Astrocyte of the spinal cord (primary cell): ENCODE data around the gene TRAF7.
"Not testable (repeated sequence)": the region's sequence is repeated elsewhere in the genome, so short reads cannot be mapped to it uniquely, and the experiment has no call there.

ENCODE experiments used
- DNase-seq: peaks from one replicate; pipeline ENCODE4 v3.0.0; 2011; ENCODE audit warnings: low read depth, low spot score
- H3K4me3 ChIP-seq: 2 replicates; pipeline ENCODE4 v1.5.1; 2011; ENCODE audit warnings: low read depth, mild to moderate bottlenecking, low read length, moderate library complexity
- in situ Hi-C: cut with HindIII; loops from 2 replicates; pipeline ENCODE4 v1.10.0; 2017; ENCODE audit warnings: low sequenced_read_pairs
- TF ChIP-seq, protein P1 (sequence below): IDR thresholded peaks from 2 replicates; pipeline ENCODE4 v1.5.1; 2012; ENCODE audit warnings: low read depth, mild to moderate bottlenecking, low read length, inconsistent platforms

Gene TRAF7

DNA sequence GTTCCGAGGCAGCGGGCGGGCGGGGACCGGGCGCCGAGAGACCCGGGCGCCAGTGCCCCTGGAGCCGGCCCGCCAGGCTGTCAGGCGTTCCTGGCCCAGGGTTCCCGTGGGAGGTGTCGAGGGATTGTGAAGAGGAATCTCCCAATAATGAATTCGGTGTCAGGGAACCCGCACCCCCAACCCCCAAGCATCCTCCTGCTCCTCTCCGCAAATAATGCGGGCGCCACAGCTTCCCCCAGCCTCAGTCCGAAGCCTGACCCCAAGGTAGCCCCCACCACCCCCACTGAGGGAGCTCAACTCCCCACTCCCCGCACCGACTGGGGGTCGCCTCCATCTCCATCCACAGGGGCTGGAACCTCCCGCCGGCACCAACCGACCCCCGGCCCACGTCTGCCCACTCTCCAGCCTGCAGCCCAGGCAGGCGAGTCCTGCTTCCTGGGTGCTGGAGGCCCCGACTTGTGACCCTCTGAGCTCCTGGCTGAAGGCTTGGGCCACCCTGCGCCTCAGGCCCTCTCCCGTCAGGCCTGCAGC is 41.5 kb downstream of the TRAF7 start:
- DNase-seq, result no peak
- H3K4me3 ChIP-seq, result no peak overlapping the region
- in situ Hi-C loops, result no loop called here
- TF ChIP-seq, protein P1, sequence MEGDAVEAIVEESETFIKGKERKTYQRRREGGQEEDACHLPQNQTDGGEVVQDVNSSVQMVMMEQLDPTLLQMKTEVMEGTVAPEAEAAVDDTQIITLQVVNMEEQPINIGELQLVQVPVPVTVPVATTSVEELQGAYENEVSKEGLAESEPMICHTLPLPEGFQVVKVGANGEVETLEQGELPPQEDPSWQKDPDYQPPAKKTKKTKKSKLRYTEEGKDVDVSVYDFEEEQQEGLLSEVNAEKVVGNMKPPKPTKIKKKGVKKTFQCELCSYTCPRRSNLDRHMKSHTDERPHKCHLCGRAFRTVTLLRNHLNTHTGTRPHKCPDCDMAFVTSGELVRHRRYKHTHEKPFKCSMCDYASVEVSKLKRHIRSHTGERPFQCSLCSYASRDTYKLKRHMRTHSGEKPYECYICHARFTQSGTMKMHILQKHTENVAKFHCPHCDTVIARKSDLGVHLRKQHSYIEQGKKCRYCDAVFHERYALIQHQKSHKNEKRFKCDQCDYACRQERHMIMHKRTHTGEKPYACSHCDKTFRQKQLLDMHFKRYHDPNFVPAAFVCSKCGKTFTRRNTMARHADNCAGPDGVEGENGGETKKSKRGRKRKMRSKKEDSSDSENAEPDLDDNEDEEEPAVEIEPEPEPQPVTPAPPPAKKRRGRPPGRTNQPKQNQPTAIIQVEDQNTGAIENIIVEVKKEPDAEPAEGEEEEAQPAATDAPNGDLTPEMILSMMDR, result no peak

DNA sequence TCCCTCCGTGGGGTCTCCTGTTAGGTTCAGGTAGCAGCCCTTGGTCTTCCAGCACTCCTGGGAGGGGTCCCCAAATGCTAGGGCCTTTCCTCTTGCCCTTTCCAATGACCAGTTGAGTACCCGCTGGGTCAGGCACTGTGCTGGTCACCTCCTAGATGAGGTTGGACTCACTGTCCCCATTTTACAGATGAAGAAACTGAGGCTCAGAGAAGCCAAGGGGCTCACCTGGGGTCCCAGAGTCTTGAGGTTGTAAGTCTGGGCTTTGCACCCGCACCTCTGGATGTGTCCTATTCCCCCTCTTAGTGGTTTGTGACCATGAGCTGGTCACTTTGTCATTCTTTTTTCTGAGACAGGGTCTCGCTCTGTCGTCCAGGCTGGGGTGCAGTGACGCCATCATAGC is 42.2 kb downstream of the TRAF7 start:
- in situ Hi-C loops, result no loop called here
- H3K4me3 ChIP-seq, result no peak overlapping the region
- no peak for DNase-seq
- TF ChIP-seq, protein P1, result no peak

DNA sequence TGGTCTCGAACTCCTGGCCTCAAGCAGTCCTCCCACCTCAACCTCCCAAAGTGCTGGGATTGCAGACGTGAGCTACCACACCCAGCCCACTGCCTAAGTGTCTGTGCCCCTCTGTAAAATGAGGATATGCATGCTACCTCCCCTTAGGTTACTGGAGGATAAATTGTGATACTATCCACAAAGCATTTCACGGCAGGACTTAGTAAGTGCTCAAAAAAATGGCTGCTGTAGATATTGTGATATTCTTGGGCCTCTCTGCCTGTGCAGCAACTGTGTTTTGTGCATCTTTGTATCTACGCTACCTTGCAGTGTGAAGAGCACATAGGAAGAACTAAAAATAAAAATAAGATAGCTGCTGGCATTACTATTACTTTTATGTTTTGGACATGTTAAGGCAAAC is 42.7 kb downstream of the TRAF7 start:
- no peak overlapping the region for H3K4me3 ChIP-seq
- TF ChIP-seq, protein P1, result no peak
- in situ Hi-C loops, result no loop called here
- DNase-seq, result no peak

DNA sequence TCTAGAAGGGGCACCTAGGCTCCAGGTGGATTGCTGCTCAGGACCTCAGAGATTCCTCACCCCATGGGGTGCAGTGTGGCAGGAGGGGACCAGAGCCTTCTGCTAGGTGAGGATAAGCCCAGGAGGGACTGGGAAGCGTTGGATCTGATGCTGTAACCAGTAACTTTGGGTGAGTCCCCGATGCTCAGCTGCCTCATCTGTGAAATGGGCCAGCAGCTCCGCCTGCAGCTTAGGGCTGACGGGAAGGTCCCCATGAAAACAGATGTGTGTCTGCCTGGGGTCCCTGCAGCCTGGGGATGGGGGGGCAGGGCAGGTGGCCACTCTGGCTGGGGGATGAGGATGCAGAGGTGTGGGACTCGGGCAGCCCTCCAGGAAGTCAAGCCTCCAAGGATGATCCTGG is 43.5 kb downstream of the TRAF7 start:
- TF ChIP-seq, protein P1, result no peak
- DNase-seq, result no peak
- H3K4me3 ChIP-seq, result no peak overlapping the region
- in situ Hi-C loops, result no loop called here

DNA sequence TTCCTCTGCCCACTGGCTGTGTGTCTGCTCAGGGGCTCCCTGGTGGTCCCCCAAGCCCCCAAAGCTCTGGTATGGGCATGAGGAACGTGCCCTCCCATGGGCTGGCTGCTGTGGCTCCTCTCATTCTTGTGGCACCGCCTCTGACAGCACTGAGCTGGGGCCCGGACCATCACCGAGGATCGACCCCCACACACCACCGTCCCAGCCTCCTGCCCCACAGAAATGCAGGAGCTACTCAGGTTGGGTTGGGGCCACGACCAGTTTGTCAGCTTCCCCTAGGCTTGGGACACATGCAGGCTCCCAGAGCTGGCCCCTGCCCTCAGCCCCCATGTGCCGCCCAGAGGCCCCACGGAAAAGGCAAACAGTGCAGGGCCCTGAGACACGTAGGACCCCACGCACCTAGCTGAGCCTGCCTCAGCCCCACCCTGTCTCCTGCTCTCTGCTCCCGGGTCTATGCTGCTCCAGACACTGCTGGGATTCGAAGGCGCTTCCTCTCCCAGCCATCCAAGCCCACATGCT is 44.1 kb downstream of the TRAF7 start:
- TF ChIP-seq, protein P1, result no peak
- in situ Hi-C loops, result no loop called here
- no peak for DNase-seq
- no peak overlapping the region for H3K4me3 ChIP-seq

DNA sequence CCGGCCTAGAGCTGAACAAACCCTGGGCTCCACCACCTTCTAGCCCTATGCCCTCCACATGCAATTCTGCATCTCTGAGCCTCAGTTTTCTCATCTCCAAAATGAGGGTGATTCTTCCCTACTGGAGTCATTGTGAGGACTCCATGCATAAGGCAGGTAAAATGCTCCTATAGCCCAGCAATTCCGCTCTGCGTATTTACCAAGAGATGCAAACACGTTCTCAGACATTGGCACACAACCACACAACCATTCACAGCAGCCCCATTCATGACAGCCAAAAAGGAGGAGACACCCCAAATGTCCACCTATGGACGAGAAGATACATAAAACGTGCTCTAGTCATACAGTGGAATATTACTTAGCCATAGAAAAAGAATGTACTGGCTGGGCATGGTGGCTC is 44.7 kb downstream of the TRAF7 start:
- in situ Hi-C loops, result no loop called here
- no peak for DNase-seq

DNA sequence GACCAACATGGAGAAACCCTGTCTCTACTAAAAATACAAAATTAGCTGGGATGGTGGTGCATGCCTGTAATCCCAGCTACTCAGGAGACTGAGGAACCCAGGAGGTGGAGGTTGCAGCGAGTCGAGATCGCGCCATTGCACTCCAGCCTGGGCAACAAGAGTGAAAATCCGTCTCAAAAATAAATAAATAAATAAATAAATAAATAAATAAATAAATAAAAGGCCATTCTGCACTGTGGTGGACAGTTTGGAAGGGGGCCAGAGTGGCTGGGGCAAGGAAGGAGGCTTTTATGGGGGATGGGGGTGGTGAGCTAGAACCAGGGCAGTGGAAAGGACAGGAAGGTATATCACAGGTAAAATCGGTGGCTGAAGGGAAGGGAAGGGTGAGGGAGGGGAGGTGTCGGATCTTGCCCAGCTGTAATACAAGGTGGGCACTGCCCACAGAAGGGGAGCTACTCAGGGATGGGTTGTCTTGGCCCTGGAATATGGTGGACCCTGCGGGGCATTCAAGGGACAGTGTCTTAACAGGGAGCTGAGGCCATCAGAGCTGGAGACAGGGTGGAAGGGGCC is 47.6 kb downstream of the TRAF7 start:
- in situ Hi-C loops, DNase-seq, H3K4me3 ChIP-seq: not testable (repeated sequence)

More for the DNA sequence above, 44.7 kb downstream of the TRAF7 start:
- H3K4me3 ChIP-seq, result no peak overlapping the region
- TF ChIP-seq, protein P1, result no peak
